Measurements from ENCODE around the gene POLR3E. TPM values are rescaled to one million over a fixed set of nuclear protein-coding genes. Genes with fewer than 3 reads are reported as not detected.

The POLR3E gene
- total and polyA plus RNA-seq, 2 experiments from 2014 or later = 24.9 to 65.3 TPM

DNA sequence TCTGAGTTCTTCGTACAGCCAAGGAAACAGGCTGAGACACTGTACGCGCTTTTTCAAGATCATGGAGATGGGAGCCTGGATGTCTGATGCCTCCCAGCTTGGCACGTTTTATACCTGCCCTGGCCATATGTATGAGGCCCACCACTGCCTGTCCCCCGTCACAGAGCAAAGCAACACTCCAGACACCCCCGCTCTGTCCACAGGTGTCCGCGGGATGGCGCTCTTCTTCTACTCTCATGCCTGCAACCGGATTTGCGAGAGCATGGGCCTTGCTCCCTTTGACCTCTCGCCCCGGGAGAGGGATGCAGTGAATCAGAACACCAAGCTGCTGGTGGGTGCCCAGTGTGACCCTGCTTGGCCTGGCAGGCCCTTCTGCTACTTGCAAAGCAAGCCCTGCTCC, 39.8 kb upstream of the POLR3E start:
- TF ChIP-seq, protein P1, sequence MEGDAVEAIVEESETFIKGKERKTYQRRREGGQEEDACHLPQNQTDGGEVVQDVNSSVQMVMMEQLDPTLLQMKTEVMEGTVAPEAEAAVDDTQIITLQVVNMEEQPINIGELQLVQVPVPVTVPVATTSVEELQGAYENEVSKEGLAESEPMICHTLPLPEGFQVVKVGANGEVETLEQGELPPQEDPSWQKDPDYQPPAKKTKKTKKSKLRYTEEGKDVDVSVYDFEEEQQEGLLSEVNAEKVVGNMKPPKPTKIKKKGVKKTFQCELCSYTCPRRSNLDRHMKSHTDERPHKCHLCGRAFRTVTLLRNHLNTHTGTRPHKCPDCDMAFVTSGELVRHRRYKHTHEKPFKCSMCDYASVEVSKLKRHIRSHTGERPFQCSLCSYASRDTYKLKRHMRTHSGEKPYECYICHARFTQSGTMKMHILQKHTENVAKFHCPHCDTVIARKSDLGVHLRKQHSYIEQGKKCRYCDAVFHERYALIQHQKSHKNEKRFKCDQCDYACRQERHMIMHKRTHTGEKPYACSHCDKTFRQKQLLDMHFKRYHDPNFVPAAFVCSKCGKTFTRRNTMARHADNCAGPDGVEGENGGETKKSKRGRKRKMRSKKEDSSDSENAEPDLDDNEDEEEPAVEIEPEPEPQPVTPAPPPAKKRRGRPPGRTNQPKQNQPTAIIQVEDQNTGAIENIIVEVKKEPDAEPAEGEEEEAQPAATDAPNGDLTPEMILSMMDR (IDR thresholded peaks at IDR 0.05; ENCODE audit: low read depth, low read length) = no peak
- H3K27me3 ChIP-seq = no peaks in the 10 kb centered on the region
- DNase-seq (ENCODE audit: low read depth in 1 of 2, low spot score in 1 of 2) = no peak
- H3K4me3 ChIP-seq = no peak overlapping the region
- no peaks in the 10 kb centered on the region for H3K9me3 ChIP-seq (ENCODE audit: low read depth)
- peaks cover 32% of the 10 kb centered on the region for H3K36me3 ChIP-seq
- no peak overlapping the region for H3K27ac ChIP-seq
- H3K4me1 ChIP-seq (ENCODE audit: low read depth) = no peaks in the 10 kb centered on the region

DNA sequence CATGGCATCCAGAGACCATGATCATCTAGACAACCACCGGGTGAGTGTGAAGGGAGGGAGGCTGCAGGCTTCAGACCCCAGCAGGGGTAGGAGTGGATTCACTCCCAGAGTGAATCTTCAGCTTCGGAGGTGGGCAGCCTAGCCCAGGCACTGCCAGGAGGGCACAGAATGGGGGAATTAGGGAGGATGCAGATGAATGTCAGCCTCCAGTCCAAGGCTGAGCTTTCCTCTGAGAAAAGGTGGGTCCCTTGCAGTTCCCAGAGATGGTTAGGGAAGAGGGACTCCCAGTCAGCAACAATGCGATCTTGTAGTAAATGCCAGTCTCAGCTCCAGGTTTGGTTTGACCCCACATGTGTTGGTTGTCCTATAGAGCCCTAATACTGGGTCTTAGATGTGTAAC, 36.7 kb upstream of the POLR3E start:
- Histone ChIP-seq H3K27ac (no peak overlapping the region), H3K36me3 (peaks cover 29% of the 10 kb centered on the region), H3K9me3 (ENCODE audit: low read depth) (no peaks in the 10 kb centered on the region), H3K27me3 (no peaks in the 10 kb centered on the region), H3K4me1 (ENCODE audit: low read depth) (no peaks in the 10 kb centered on the region), H3K4me3 (no peak overlapping the region)
- DNase-seq (ENCODE audit: low read depth in 1 of 2, low spot score in 1 of 2) = no peak
- TF ChIP-seq, protein P1 (IDR thresholded peaks at IDR 0.05; ENCODE audit: low read depth, low read length) = no peak

DNA sequence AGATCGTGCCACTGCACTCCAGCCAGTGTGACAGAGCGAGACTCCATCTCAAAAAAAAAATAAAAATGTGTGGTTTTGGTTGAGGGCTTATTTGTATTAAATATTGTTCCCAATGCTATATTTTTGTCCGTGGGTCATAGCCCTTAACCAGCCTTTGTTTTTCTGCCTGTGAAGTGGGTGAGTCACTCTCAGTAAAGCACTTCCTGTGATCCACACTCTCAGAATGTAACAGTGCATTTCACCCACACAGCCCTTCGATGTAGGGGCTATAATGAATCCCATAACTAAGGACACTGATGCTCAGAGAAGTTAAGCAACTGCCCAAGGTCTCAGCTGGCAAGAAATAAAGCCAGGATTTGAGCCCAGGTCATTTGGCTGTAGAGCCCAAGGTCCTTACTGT, 34.7 kb upstream of the POLR3E start:
- Histone ChIP-seq H3K27me3 (no peaks in the 10 kb centered on the region), H3K9me3 (ENCODE audit: low read depth) (no peaks in the 10 kb centered on the region), H3K36me3 (peaks cover 20% of the 10 kb centered on the region), H3K27ac (no peak overlapping the region), H3K4me3 (no peak overlapping the region), H3K4me1 (ENCODE audit: low read depth) (no peaks in the 10 kb centered on the region)
- no peak for DNase-seq (ENCODE audit: low read depth in 1 of 2, low spot score in 1 of 2)
- TF ChIP-seq, protein P1 (IDR thresholded peaks at IDR 0.05; ENCODE audit: low read depth, low read length) = no peak

DNA sequence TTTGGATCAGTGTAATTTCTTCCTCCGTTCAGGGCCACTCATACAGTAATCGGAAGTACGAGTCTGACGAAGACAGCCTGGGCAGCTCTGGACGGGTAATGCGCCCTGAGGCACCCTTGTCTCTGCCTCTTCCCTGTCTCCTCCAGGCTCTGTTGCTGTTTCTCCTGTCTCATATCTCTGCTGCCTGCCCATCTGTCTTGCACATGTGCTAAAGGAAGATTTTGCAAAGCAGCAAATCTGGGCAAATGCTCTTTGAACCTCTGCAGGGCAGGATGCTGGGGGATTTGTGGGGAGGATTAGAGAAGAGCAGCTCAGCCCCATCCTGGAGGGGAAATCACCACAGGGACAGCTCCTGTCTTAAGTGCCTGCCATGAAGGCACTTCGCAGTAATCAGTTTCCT, 32.4 kb upstream of the POLR3E start:
- H3K4me1 ChIP-seq (ENCODE audit: low read depth) = no peaks in the 10 kb centered on the region
- H3K27ac ChIP-seq = no peak overlapping the region
- no peak for DNase-seq (ENCODE audit: low read depth in 1 of 2, low spot score in 1 of 2)
- H3K27me3 ChIP-seq = no peaks in the 10 kb centered on the region
- H3K4me3 ChIP-seq = no peak overlapping the region
- H3K9me3 ChIP-seq (ENCODE audit: low read depth) = no peaks in the 10 kb centered on the region
- TF ChIP-seq, protein P1 (IDR thresholded peaks at IDR 0.05; ENCODE audit: low read depth, low read length) = no peak
- H3K36me3 ChIP-seq = peaks cover 14% of the 10 kb centered on the region

DNA sequence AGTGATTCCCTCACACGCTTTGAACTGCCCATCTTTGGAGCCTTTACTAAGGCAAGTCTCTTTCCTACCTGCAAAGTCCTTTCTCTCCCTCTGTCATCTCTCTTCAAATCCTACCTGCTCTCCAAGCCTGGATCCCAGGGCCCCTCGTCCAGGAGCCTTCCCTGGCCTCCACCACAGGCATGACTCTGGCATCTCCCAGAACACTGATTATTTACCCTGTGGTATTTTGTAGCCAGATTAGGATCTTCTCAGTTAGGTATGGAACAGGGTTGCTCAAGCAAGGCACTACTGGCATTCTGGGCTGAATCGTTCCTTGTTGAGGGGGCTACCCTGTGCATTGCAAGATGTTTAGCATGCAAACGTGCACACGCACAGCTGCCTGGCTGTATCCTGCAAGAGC, 31.9 kb upstream of the POLR3E start:
- no peak overlapping the region for H3K4me3 ChIP-seq
- peaks cover 8% of the 10 kb centered on the region for H3K36me3 ChIP-seq
- no peak for DNase-seq (ENCODE audit: low read depth in 1 of 2, low spot score in 1 of 2)
- H3K27me3 ChIP-seq = no peaks in the 10 kb centered on the region
- TF ChIP-seq, protein P1 (IDR thresholded peaks at IDR 0.05; ENCODE audit: low read depth, low read length) = no peak
- no peaks in the 10 kb centered on the region for H3K4me1 ChIP-seq (ENCODE audit: low read depth)
- no peaks in the 10 kb centered on the region for H3K9me3 ChIP-seq (ENCODE audit: low read depth)
- no peak overlapping the region for H3K27ac ChIP-seq

DNA sequence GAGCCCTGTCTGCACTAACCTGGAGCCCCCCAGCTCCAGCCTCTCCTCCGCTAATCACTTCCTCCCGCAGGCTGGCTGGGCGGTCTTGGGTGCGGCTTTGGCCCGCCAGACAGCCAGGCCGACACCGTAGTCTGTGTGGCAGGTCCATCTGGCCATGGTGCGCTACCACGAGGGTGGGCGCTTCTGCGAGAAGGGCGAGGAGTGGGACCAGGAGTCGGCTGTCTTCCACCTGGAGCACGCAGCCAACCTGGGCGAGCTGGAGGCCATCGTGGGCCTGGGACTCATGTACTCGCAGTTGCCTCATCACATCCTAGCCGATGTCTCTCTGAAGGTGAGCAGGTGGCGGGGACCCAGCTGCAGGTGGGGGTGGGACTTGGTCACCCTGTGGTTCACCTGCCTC, 30.7 kb upstream of the POLR3E start:
- Histone ChIP-seq H3K27ac (no peak overlapping the region), H3K4me3 (no peak overlapping the region), H3K36me3 (peaks cover 3% of the 10 kb centered on the region), H3K9me3 (ENCODE audit: low read depth) (no peaks in the 10 kb centered on the region), H3K4me1 (ENCODE audit: low read depth) (no peaks in the 10 kb centered on the region), H3K27me3 (no peaks in the 10 kb centered on the region)
- TF ChIP-seq, protein P1 (IDR thresholded peaks at IDR 0.05; ENCODE audit: low read depth, low read length) = no peak
- no peak for DNase-seq (ENCODE audit: low read depth in 1 of 2, low spot score in 1 of 2)

Measured in cardiac muscle cell (in vitro differentiated cells and primary cell).